NCI-H446 (cell line): Measurements from ENCODE around the gene PDILT.
"Not testable (repeated sequence)": the region's sequence is repeated elsewhere in the genome, so short reads cannot be mapped to it uniquely, and the experiment has no call there.

Experiments used
- DNase-seq, 2 experiments: peaks; one replicate each; lab custom pipeline; 2025; lab: John Stamatoyannopoulos, UW

The PDILT gene

GRCh38 chr16:20404637-20405036, at the start of gene PDILT:
PDILT (minus strand) TSS chr16:20404737; CDS start chr16:20399300, 5,437 bp downstream.
- DNase-seq = no peak

- DNase-seq = not testable (repeated sequence)
These were observed 49.1 kb upstream of the PDILT start for GRCh38 chr16:20453633-20454032.

- not testable (repeated sequence) for DNase-seq
These were observed 46.8 kb upstream of the PDILT start, which contains the start of gene ACSM2A for GRCh38 chr16:20451364-20451763. ACSM2A (plus strand) TSS chr16:20451521; CDS start chr16:20460115, 8,594 bp downstream.

GRCh38 chr16:20446652-20447393, 42.3 kb upstream of the PDILT start:
- DNase-seq = not testable (repeated sequence)

- DNase-seq = not testable (repeated sequence)
These were observed 37.3 kb upstream of the PDILT start for GRCh38 chr16:20441859-20442258.

GRCh38 chr16:20441191-20441590, 36.7 kb upstream of the PDILT start:
- DNase-seq = no peak

- not testable (repeated sequence) for DNase-seq
These were observed 36.2 kb upstream of the PDILT start for GRCh38 chr16:20440731-20441130.

- DNase-seq = not testable (repeated sequence)
These were observed 35.3 kb upstream of the PDILT start for GRCh38 chr16:20439820-20440231.

- not testable (repeated sequence) for DNase-seq
These were observed 34.4 kb upstream of the PDILT start for GRCh38 chr16:20438950-20439349.

GRCh38 chr16:20430948-20431347, 26.4 kb upstream of the PDILT start:
- no peak for DNase-seq

GRCh38 chr16:20430480-20430879, 25.9 kb upstream of the PDILT start:
- DNase-seq = not testable (repeated sequence)

GRCh38 chr16:20429499-20429898, 25.0 kb upstream of the PDILT start:
- DNase-seq = not testable (repeated sequence)

GRCh38 chr16:20427401-20427797, 22.9 kb upstream of the PDILT start:
- not testable (repeated sequence) for DNase-seq

- DNase-seq = no peak
These were observed 19.8 kb upstream of the PDILT start for GRCh38 chr16:20424129-20424866.

GRCh38 chr16:20423772-20424128, 19.2 kb upstream of the PDILT start:
- DNase-seq = not testable (repeated sequence)

GRCh38 chr16:20421748-20422147, 17.2 kb upstream of the PDILT start:
- not testable (repeated sequence) for DNase-seq

- DNase-seq = not testable (repeated sequence)
These were observed 14.6 kb upstream of the PDILT start for GRCh38 chr16:20419093-20419492.

GRCh38 chr16:20415541-20415940, 11.0 kb upstream of the PDILT start:
- DNase-seq = no peak

GRCh38 chr16:20411055-20411454, 6.5 kb upstream of the PDILT start:
- DNase-seq = no peak

GRCh38 chr16:20410121-20410723, 5.7 kb upstream of the PDILT start:
- DNase-seq = no peak

- DNase-seq = no peak
These were observed 5.0 kb upstream of the PDILT start, which contains the start of gene ACSM5 for GRCh38 chr16:20409398-20410120. ACSM5 (plus strand) TSS chr16:20409534; CDS start chr16:20411485, 1,951 bp downstream.

GRCh38 chr16:20402651-20403050, 1.9 kb downstream of the PDILT start:
- DNase-seq = no peak
